H1 (cell line): ENCODE data around the gene PTCD3.

Experiments
- ATF3 ChIP-seq: IDR thresholded peaks from 2 replicates; pipeline ENCODE4 v1.6.1; 2011; ENCODE audit warnings: low read depth, mild to moderate bottlenecking, low read length; ENCODE audit not compliant: insufficient read depth
- CTCF ChIP-seq, 3 experiments: IDR thresholded peaks; 1 replicate in 2 of 3; 2 replicates in 1 of 3; pipeline versions ENCODE4 v1.5.1 to v1.6.1; 2011; ENCODE audit warnings: low read length in 3 of 3, mild to moderate bottlenecking in 3 of 3, inconsistent platforms in 2 of 3, low read depth in 1 of 3, moderate library complexity in 1 of 3; ENCODE audit not compliant: insufficient read depth in 1 of 3; ENCODE audit errors: control extremely low read depth in 1 of 3
- EZH2 ChIP-seq: fragments of 200-600 bp; sonication (generic); IDR thresholded peaks from 2 replicates; pipeline ENCODE4 v1.7.1; 2012; ENCODE audit warnings: low read depth, mild to moderate bottlenecking, moderate library complexity, low read length, inconsistent platforms; ENCODE audit not compliant: severe bottlenecking
- SP1 ChIP-seq: IDR thresholded peaks from 2 replicates; pipeline ENCODE4 v1.6.1; 2011; ENCODE audit warnings: low read depth, low read length
- TAF1 ChIP-seq: IDR thresholded peaks from 2 replicates; pipeline ENCODE4 v1.6.1; 2011; ENCODE audit warnings: mild to moderate bottlenecking, low read depth, low read length
- USF2 ChIP-seq: IDR thresholded peaks from 2 replicates; pipeline ENCODE4 v1.6.1; 2011; ENCODE audit warnings: low read length, improper control_type of control experiment

GRCh38 chr2:86068136-86068588 is 37.9 kb upstream of the PTCD3 start:
- TF ChIP-seq USF2, result no peak
- no peak for TF ChIP-seq SP1
- TF ChIP-seq EZH2, result no peak
- TF ChIP-seq CTCF (IDR thresholded peaks at IDR 0.05; ENCODE audit: control extremely low read depth in 1 of 3, insufficient read depth in 1 of 3, low read depth in 1 of 3, low read length in 3 of 3), result no peak
- TF ChIP-seq TAF1, result no peak
- no peak for TF ChIP-seq ATF3
